ENCODE measurements around the gene DENND10. TPM values are rescaled to one million over a fixed set of nuclear protein-coding genes. Genes with fewer than 3 reads are reported as not detected.

DENND10 gene
- 19.9 TPM for polyA plus RNA-seq (2012; ENCODE audit: insufficient read depth, insufficient read length, low read depth)

GRCh38 chr10:119103903-119104653 lies at the start of gene DENND10:
Gene DENND10 (plus strand): TSS chr10:119104113. CDS start chr10:119104143, 30 bp downstream.
- no peaks in the 10 kb centered on the region for H3K27me3 ChIP-seq
- no peak for TF ChIP-seq CTCF (IDR thresholded peaks at IDR 0.05; ENCODE audit: low read depth, low read length)
- peaks cover 2% of the 10 kb centered on the region for H3K36me3 ChIP-seq

GRCh38 chr10:119055472-119055871 lies 48.4 kb upstream of the DENND10 start:
- Histone ChIP-seq H3K9me3 (no peaks in the 10 kb centered on the region), H3K4me1 (no peaks in the 10 kb centered on the region), H3K36me3 (peaks cover 100% of the 10 kb centered on the region), H3K27me3 (no peaks in the 10 kb centered on the region), H3K4me3 (ENCODE audit: low read depth, low read length) (no peak overlapping the region)
- no peak for TF ChIP-seq CTCF (IDR thresholded peaks at IDR 0.05; ENCODE audit: low read depth, low read length)
- no peak for DNase-seq

More at GRCh38 chr10:119103903-119104653, at the start of gene DENND10:
- peak within 1 kb of the TSS; percentile 67 for H3K4me3 ChIP-seq (ENCODE audit: low read depth, low read length)
- DNase-seq: peak; percentile 84
- peaks cover 3% of the 10 kb centered on the region; the same call in 1 of the 2 replicates for H3K4me1 ChIP-seq
- no peaks in the 10 kb centered on the region for H3K9me3 ChIP-seq

GRCh38 chr10:119058010-119058409 lies 45.9 kb upstream of the DENND10 start:
- Histone ChIP-seq H3K4me1 (no peaks in the 10 kb centered on the region), H3K4me3 (ENCODE audit: low read depth, low read length) (no peak overlapping the region), H3K27me3 (no peaks in the 10 kb centered on the region), H3K36me3 (peaks cover 95% of the 10 kb centered on the region), H3K9me3 (no peaks in the 10 kb centered on the region)
- TF ChIP-seq CTCF (IDR thresholded peaks at IDR 0.05; ENCODE audit: low read depth, low read length): no peak
- DNase-seq: no peak

GRCh38 chr10:119059557-119059956 lies 44.4 kb upstream of the DENND10 start:
- no peak overlapping the region for H3K4me3 ChIP-seq (ENCODE audit: low read depth, low read length)
- no peak for TF ChIP-seq CTCF (IDR thresholded peaks at IDR 0.05; ENCODE audit: low read depth, low read length)
- no peaks in the 10 kb centered on the region for H3K9me3 ChIP-seq
- no peak for DNase-seq
- no peaks in the 10 kb centered on the region for H3K4me1 ChIP-seq
- H3K36me3 ChIP-seq: peaks cover 95% of the 10 kb centered on the region
- H3K27me3 ChIP-seq: no peaks in the 10 kb centered on the region

GRCh38 chr10:119060107-119060506 lies 43.8 kb upstream of the DENND10 start:
- Histone ChIP-seq H3K4me3 (ENCODE audit: low read depth, low read length) (no peak overlapping the region), H3K9me3 (no peaks in the 10 kb centered on the region), H3K36me3 (peaks cover 95% of the 10 kb centered on the region), H3K27me3 (no peaks in the 10 kb centered on the region), H3K4me1 (no peaks in the 10 kb centered on the region)
- no peak for DNase-seq
- no peak for TF ChIP-seq CTCF (IDR thresholded peaks at IDR 0.05; ENCODE audit: low read depth, low read length)

- Histone ChIP-seq H3K27me3 (no peaks in the 10 kb centered on the region), H3K36me3 (peaks cover 95% of the 10 kb centered on the region), H3K4me3 (ENCODE audit: low read depth, low read length) (no peak overlapping the region), H3K4me1 (no peaks in the 10 kb centered on the region), H3K9me3 (no peaks in the 10 kb centered on the region)
- DNase-seq: no peak
- no peak for TF ChIP-seq CTCF (IDR thresholded peaks at IDR 0.05; ENCODE audit: low read depth, low read length)
These were observed 42.6 kb upstream of the DENND10 start for GRCh38 chr10:119061352-119061751.
